Measurements from ENCODE around the gene SLC12A5. TPM values are rescaled to one million over a fixed set of nuclear protein-coding genes. Genes with fewer than 3 reads are reported as not detected.

Gene SLC12A5
- total RNA-seq, 1 donor = not detected

- no peak overlapping the region for H3K4me3 ChIP-seq (ENCODE audit: low read depth, low read length)
- no peak for DNase-seq (ENCODE audit: low read depth)
- TF ChIP-seq CTCF (IDR thresholded peaks at IDR 0.05; ENCODE audit: insufficient read depth, low read length) = no peak
Observed at GRCh38 chr20:46012921-46013320, 16.1 kb upstream of the SLC12A5 start.

GRCh38 chr20:46013322-46013828 is 15.6 kb upstream of the SLC12A5 start:
- no peak overlapping the region for H3K4me3 ChIP-seq (ENCODE audit: low read depth, low read length)
- no peak for DNase-seq (ENCODE audit: low read depth)
- no peak for TF ChIP-seq CTCF (IDR thresholded peaks at IDR 0.05; ENCODE audit: insufficient read depth, low read length)

- no peak overlapping the region for H3K4me3 ChIP-seq (ENCODE audit: low read depth, low read length)
- peak; percentile 41 for DNase-seq (ENCODE audit: low read depth)
- TF ChIP-seq CTCF (IDR thresholded peaks at IDR 0.05; ENCODE audit: insufficient read depth, low read length) = peak; percentile 78
Observed at GRCh38 chr20:46013829-46014516, 15.0 kb upstream of the SLC12A5 start.

- no peak overlapping the region for H3K4me3 ChIP-seq (ENCODE audit: low read depth, low read length)
- TF ChIP-seq CTCF (IDR thresholded peaks at IDR 0.05; ENCODE audit: insufficient read depth, low read length) = no peak
- DNase-seq (ENCODE audit: low read depth) = no peak
Observed at GRCh38 chr20:46014517-46015396, 14.3 kb upstream of the SLC12A5 start.

GRCh38 chr20:46017272-46017671 is 11.7 kb upstream of the SLC12A5 start:
- H3K4me3 ChIP-seq (ENCODE audit: low read depth, low read length) = no peak overlapping the region
- no peak for TF ChIP-seq CTCF (IDR thresholded peaks at IDR 0.05; ENCODE audit: insufficient read depth, low read length)

GRCh38 chr20:46018112-46018511 is 10.9 kb upstream of the SLC12A5 start:
- no peak for DNase-seq (ENCODE audit: low read depth)
- TF ChIP-seq CTCF (IDR thresholded peaks at IDR 0.05; ENCODE audit: insufficient read depth, low read length) = no peak
- no peak overlapping the region for H3K4me3 ChIP-seq (ENCODE audit: low read depth, low read length)

More at GRCh38 chr20:46017272-46017671, 11.7 kb upstream of the SLC12A5 start:
- DNase-seq (ENCODE audit: low read depth) = no peak

Measured in fibroblast of the aortic adventitia (primary cell).